NB4 (cell line): ENCODE results near the gene AP2B1.

Experiments
- MAX ChIP-seq: IDR thresholded peaks from 2 replicates; pipeline ENCODE4 v1.6.1; 2011; ENCODE audit warnings: low read depth, low read length
- POLR2A ChIP-seq: IDR thresholded peaks from 2 replicates; pipeline ENCODE4 v1.6.1; 2011; ENCODE audit warnings: mild to moderate bottlenecking; ENCODE audit not compliant: insufficient read length; ENCODE audit errors: extremely low read depth
- TF ChIP-seq, protein P1 (sequence below): IDR thresholded peaks from one replicate; pipeline ENCODE4 v1.5.1; 2012; ENCODE audit warnings: low read depth, low read length

DNA sequence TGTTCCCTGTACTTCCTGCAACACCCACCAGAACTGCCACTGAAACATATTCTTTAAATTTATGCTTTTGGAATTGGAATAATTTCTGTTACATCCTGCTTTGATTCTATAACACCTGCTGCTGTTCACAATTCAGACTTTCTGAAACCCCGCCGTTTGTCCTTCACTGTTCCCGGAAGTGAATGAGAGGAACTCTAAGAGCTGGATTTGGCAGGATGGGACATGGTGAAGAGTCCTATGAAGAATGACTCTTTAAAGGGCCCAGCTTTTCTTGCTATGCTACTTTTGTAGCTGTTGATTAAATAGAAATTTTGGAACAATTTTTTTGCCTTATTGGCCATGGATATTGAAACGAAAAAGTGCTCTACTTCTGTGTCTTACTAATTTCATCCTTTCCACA is 8.9 kb downstream of the AP2B1 start:
- TF ChIP-seq, protein P1, sequence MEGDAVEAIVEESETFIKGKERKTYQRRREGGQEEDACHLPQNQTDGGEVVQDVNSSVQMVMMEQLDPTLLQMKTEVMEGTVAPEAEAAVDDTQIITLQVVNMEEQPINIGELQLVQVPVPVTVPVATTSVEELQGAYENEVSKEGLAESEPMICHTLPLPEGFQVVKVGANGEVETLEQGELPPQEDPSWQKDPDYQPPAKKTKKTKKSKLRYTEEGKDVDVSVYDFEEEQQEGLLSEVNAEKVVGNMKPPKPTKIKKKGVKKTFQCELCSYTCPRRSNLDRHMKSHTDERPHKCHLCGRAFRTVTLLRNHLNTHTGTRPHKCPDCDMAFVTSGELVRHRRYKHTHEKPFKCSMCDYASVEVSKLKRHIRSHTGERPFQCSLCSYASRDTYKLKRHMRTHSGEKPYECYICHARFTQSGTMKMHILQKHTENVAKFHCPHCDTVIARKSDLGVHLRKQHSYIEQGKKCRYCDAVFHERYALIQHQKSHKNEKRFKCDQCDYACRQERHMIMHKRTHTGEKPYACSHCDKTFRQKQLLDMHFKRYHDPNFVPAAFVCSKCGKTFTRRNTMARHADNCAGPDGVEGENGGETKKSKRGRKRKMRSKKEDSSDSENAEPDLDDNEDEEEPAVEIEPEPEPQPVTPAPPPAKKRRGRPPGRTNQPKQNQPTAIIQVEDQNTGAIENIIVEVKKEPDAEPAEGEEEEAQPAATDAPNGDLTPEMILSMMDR, result no peak
- TF ChIP-seq POLR2A (no peak), MAX (no peak)
